Measurements from ENCODE around the gene MOB1A.
"Not testable (repeated sequence)": the region's sequence is repeated elsewhere in the genome, so short reads cannot be mapped to it uniquely, and the experiment has no call there.

The MOB1A gene

GRCh38 chr2:74198461-74199274 lies 20.0 kb upstream of the MOB1A start, which contains the start of gene MTHFD2:
TSS of gene MTHFD2 (plus strand) at chr2:74198615. CDS start at chr2:74198642, 27 bp downstream.
- peak; percentile 97 for DNase-seq

- DNase-seq: no peak
Observed at GRCh38 chr2:74198023-74198460, 19.4 kb upstream of the MOB1A start.

- peak; percentile 40 for DNase-seq
Observed at GRCh38 chr2:74197049-74197448, 18.4 kb upstream of the MOB1A start.

- no peak for DNase-seq
Observed at GRCh38 chr2:74194799-74195198, 16.1 kb upstream of the MOB1A start.

GRCh38 chr2:74191596-74192380 lies 13.1 kb upstream of the MOB1A start:
- no peak for DNase-seq

GRCh38 chr2:74188696-74189095 lies 10.0 kb upstream of the MOB1A start:
- DNase-seq: no peak

GRCh38 chr2:74188018-74188601 lies 9.4 kb upstream of the MOB1A start:
- DNase-seq: no peak

- DNase-seq: not testable (repeated sequence)
Observed at GRCh38 chr2:74186706-74187105, 8.0 kb upstream of the MOB1A start.

GRCh38 chr2:74186038-74186437 lies 7.4 kb upstream of the MOB1A start:
- DNase-seq: peak; percentile 96

GRCh38 chr2:74183878-74184277 lies 5.2 kb upstream of the MOB1A start:
- DNase-seq: no peak

- DNase-seq: peak; percentile 94
Observed at GRCh38 chr2:74181739-74182138, 3.1 kb upstream of the MOB1A start.

- no peak for DNase-seq
Observed at GRCh38 chr2:74179063-74179865, 585 bp upstream of the MOB1A start.

GRCh38 chr2:74177696-74178095 lies 983 bp downstream of the MOB1A start:
- DNase-seq: no peak

GRCh38 chr2:74174909-74175308 lies 3.8 kb downstream of the MOB1A start:
- no peak for DNase-seq

- no peak for DNase-seq
Observed at GRCh38 chr2:74168739-74169138, 9.9 kb downstream of the MOB1A start.

- DNase-seq: no peak
Observed at GRCh38 chr2:74164761-74165160, 13.9 kb downstream of the MOB1A start.

GRCh38 chr2:74162951-74163350 lies 15.7 kb downstream of the MOB1A start:
- no peak for DNase-seq

GRCh38 chr2:74155830-74156229 lies 22.8 kb downstream of the MOB1A start:
- peak; percentile 32 for DNase-seq

- DNase-seq: no peak
Observed at GRCh38 chr2:74152954-74153353, 25.7 kb downstream of the MOB1A start.

GRCh38 chr2:74149570-74150319 lies 28.9 kb downstream of the MOB1A start:
- DNase-seq: peak; percentile 79

GRCh38 chr2:74149247-74149525 lies 29.5 kb downstream of the MOB1A start:
- peak; percentile 72 for DNase-seq

All from OCI-M1 (cell line).